ENCODE results near the gene SEMA3B.

SEMA3B gene

GRCh38 chr3:50288387-50289007, 19.6 kb downstream of the SEMA3B start:
- no peak overlapping the region for H3K4me3 ChIP-seq (ENCODE audit: low read length)
- no peaks in the 10 kb centered on the region for H4K20me1 ChIP-seq (ENCODE audit: control insufficient read depth, insufficient read depth, low read depth, low read length)
- no peaks in the 10 kb centered on the region for H3K9me2 ChIP-seq (replicated peaks; ENCODE audit: control insufficient read depth, low read length)

GRCh38 chr3:50289130-50289529, 20.2 kb downstream of the SEMA3B start:
- Histone ChIP-seq H3K4me2 (ENCODE audit: low read length) (no peak overlapping the region), H3K79me2 (ENCODE audit: control insufficient read depth, low read length) (peaks cover 32% of the 10 kb centered on the region), H3K36me3 (ENCODE audit: control insufficient read depth, low read length) (peaks cover 55% of the 10 kb centered on the region), H3K9me2 (replicated peaks; ENCODE audit: control insufficient read depth, low read length) (no peaks in the 10 kb centered on the region), H3K4me1 (ENCODE audit: control insufficient read depth, low read length) (peaks cover 16% of the 10 kb centered on the region), H3F3A (ENCODE audit: control insufficient read depth, insufficient read depth) (no peaks in the 10 kb centered on the region; the same call in 1 of the 2 replicates), H3K9me3 (ENCODE audit: control insufficient read depth, insufficient read depth, low read length) (no peaks in the 10 kb centered on the region), H3K27me3 (ENCODE audit: control insufficient read depth, low read length) (no peaks in the 10 kb centered on the region), H3K4me3 (ENCODE audit: low read length) (no peak overlapping the region), H3K27ac (ENCODE audit: low read depth, low read length) (no peak overlapping the region), H4K20me1 (ENCODE audit: control insufficient read depth, insufficient read depth, low read depth, low read length) (no peaks in the 10 kb centered on the region)
- TF ChIP-seq, protein P1, sequence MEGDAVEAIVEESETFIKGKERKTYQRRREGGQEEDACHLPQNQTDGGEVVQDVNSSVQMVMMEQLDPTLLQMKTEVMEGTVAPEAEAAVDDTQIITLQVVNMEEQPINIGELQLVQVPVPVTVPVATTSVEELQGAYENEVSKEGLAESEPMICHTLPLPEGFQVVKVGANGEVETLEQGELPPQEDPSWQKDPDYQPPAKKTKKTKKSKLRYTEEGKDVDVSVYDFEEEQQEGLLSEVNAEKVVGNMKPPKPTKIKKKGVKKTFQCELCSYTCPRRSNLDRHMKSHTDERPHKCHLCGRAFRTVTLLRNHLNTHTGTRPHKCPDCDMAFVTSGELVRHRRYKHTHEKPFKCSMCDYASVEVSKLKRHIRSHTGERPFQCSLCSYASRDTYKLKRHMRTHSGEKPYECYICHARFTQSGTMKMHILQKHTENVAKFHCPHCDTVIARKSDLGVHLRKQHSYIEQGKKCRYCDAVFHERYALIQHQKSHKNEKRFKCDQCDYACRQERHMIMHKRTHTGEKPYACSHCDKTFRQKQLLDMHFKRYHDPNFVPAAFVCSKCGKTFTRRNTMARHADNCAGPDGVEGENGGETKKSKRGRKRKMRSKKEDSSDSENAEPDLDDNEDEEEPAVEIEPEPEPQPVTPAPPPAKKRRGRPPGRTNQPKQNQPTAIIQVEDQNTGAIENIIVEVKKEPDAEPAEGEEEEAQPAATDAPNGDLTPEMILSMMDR (IDR thresholded peaks at IDR 0.05; ENCODE audit: low read depth, low read length, poor library complexity, severe bottlenecking): no peak
- TF ChIP-seq EZH2phosphoT487 (IDR thresholded peaks at IDR 0.05; ENCODE audit: borderline replicate concordance, low read length): no peak

More at GRCh38 chr3:50288387-50289007, 19.6 kb downstream of the SEMA3B start:
- no peaks in the 10 kb centered on the region for H3K9me3 ChIP-seq (ENCODE audit: control insufficient read depth, insufficient read depth, low read length)
- peaks cover 32% of the 10 kb centered on the region for H3K79me2 ChIP-seq (ENCODE audit: control insufficient read depth, low read length)
- H3K27ac ChIP-seq (ENCODE audit: low read depth, low read length): no peak overlapping the region
- no peak overlapping the region for H3K4me2 ChIP-seq (ENCODE audit: low read length)
- H3K27me3 ChIP-seq (ENCODE audit: control insufficient read depth, low read length): no peaks in the 10 kb centered on the region
- H3K36me3 ChIP-seq (ENCODE audit: control insufficient read depth, low read length): peaks cover 55% of the 10 kb centered on the region
- TF ChIP-seq, protein P1 (IDR thresholded peaks at IDR 0.05; ENCODE audit: low read depth, low read length, poor library complexity, severe bottlenecking): no peak
- TF ChIP-seq EZH2phosphoT487 (IDR thresholded peaks at IDR 0.05; ENCODE audit: borderline replicate concordance, low read length): no peak
- H3K4me1 ChIP-seq (ENCODE audit: control insufficient read depth, low read length): peaks cover 16% of the 10 kb centered on the region
- H3F3A ChIP-seq (ENCODE audit: control insufficient read depth, insufficient read depth): no peaks in the 10 kb centered on the region; the same call in 1 of the 2 replicates

DNA sequence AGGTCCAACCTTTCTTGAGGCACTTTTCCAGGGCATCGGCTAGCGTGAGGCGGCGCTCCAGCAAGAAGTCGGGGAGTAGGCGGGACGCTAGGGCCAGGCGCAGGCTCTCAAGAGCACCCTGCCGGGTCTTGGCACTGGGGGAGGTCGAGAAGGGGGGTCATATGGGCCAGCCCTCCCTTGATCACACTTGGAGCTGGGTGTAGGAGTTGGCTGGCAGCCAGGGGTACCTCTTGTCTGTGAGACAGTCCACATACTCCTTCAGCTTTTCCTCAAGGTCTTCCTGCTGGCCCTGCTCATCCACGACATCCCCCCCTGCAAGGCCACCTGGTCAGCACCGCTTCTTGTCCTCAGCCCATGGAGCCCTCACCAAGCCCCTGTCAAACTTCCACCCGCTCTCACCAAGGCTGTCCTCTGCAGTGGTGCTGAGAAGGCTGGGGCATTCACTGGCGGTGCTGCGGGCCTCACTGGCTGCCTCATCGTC, 21.3 kb downstream of the SEMA3B start:
- Histone ChIP-seq H3F3A (ENCODE audit: control insufficient read depth, insufficient read depth) (no peaks in the 10 kb centered on the region), H3K4me1 (ENCODE audit: control insufficient read depth, low read length) (peaks cover 16% of the 10 kb centered on the region), H3K27me3 (ENCODE audit: control insufficient read depth, low read length) (no peaks in the 10 kb centered on the region), H3K4me2 (ENCODE audit: low read length) (peak overlapping the region; percentile 82), H3K79me2 (ENCODE audit: control insufficient read depth, low read length) (peaks cover 32% of the 10 kb centered on the region), H3K9me2 (replicated peaks; ENCODE audit: control insufficient read depth, low read length) (no peaks in the 10 kb centered on the region), H3K9me3 (ENCODE audit: control insufficient read depth, insufficient read depth, low read length) (no peaks in the 10 kb centered on the region), H3K27ac (ENCODE audit: low read depth, low read length) (no peak overlapping the region), H4K20me1 (ENCODE audit: control insufficient read depth, insufficient read depth, low read depth, low read length) (no peaks in the 10 kb centered on the region), H3K4me3 (ENCODE audit: low read length) (no peak overlapping the region), H3K36me3 (ENCODE audit: control insufficient read depth, low read length) (peaks cover 55% of the 10 kb centered on the region)
- TF ChIP-seq EZH2phosphoT487 (IDR thresholded peaks at IDR 0.05; ENCODE audit: borderline replicate concordance, low read length): no peak
- TF ChIP-seq, protein P1 (IDR thresholded peaks at IDR 0.05; ENCODE audit: low read depth, low read length, poor library complexity, severe bottlenecking): no peak
